ENCODE results near the gene TAOK1. TPM values are rescaled to one million over a fixed set of nuclear protein-coding genes. Genes with fewer than 3 reads are reported as not detected.

Gene TAOK1
- total RNA-seq, 1 donor from 2014 or later, result 89.1 TPM

DNA sequence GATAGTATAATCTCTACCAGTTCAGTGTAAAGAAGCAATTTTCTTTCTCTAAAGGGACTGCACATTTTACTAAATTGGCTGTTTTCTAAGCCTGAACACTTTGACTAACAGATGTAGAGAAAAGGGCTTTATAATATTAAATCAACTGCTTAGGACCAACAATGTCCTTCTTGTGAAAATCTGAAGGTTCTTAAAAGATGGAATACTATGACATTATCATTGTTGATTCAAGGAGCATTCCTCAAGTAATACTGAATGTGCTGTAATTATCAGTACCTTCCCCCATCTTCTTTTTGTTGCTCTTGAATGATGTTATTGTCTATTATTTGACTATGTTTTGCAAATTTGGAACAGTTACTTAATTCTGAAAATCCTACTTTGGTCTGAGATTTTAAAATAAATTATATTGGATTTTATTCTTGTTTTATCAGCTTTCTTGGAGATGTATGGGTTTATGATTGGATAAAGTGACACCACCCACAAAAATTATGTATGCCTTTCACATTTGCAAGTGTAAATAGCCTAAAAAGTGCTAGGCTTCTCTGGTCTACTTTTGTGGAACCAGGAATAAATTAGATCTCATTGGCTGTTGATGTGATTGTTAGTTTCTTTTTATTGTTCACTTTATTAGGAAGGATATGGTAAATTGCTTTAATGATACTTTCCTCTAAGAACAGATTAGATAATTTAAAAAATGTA, 53.0 kb downstream of the TAOK1 start:
- H3K27me3 Mint-ChIP-seq, result no peaks in the 10 kb centered on the region

DNA sequence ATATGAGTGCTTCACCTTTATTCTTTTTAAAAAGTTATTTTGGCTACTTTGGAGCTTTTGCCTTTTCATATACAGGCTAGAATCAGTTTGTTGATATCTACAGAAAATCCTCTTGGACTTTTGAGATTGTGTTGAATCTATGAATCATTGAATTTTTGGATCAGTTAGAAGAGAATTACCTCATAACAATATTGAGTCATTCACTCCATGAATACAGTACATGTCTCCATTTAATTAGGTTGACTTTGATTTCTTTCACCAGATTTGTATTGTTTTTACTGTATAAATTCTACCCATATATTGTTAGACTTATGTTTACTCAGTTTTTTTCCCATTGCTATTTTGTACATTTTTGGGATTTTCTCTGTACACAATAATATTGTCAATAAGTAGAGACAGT, 54.4 kb downstream of the TAOK1 start:
- Mint-ChIP-seq H3K9me3 (ENCODE audit: low read depth) (no peaks in the 10 kb centered on the region), H3K36me3 (ENCODE audit: insufficient read depth) (peaks cover 9% of the 10 kb centered on the region), H3K4me1 (ENCODE audit: low read depth) (peaks cover 21% of the 10 kb centered on the region), H3K27me3 (no peaks in the 10 kb centered on the region), H3K4me3 (ENCODE audit: low read depth) (no peak overlapping the region), H3K27ac (no peak overlapping the region)
- DNase-seq (ENCODE audit: low spot score, unreplicated experiment), result no peak
- TF ChIP-seq, protein P1, sequence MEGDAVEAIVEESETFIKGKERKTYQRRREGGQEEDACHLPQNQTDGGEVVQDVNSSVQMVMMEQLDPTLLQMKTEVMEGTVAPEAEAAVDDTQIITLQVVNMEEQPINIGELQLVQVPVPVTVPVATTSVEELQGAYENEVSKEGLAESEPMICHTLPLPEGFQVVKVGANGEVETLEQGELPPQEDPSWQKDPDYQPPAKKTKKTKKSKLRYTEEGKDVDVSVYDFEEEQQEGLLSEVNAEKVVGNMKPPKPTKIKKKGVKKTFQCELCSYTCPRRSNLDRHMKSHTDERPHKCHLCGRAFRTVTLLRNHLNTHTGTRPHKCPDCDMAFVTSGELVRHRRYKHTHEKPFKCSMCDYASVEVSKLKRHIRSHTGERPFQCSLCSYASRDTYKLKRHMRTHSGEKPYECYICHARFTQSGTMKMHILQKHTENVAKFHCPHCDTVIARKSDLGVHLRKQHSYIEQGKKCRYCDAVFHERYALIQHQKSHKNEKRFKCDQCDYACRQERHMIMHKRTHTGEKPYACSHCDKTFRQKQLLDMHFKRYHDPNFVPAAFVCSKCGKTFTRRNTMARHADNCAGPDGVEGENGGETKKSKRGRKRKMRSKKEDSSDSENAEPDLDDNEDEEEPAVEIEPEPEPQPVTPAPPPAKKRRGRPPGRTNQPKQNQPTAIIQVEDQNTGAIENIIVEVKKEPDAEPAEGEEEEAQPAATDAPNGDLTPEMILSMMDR (IDR thresholded peaks at IDR 0.05; ENCODE audit: unreplicated experiment), result no peak

More for the DNA sequence above, 53.0 kb downstream of the TAOK1 start:
- Mint-ChIP-seq H3K36me3 (ENCODE audit: insufficient read depth) (peaks cover 9% of the 10 kb centered on the region), H3K9me3 (ENCODE audit: low read depth) (no peaks in the 10 kb centered on the region), H3K27ac (peak overlapping the region; percentile 85), H3K4me3 (ENCODE audit: low read depth) (no peak overlapping the region), H3K4me1 (ENCODE audit: low read depth) (peaks cover 16% of the 10 kb centered on the region)
- no peak for DNase-seq (ENCODE audit: low spot score, unreplicated experiment)
- TF ChIP-seq, protein P1 (IDR thresholded peaks at IDR 0.05; ENCODE audit: unreplicated experiment), result no peak

DNA sequence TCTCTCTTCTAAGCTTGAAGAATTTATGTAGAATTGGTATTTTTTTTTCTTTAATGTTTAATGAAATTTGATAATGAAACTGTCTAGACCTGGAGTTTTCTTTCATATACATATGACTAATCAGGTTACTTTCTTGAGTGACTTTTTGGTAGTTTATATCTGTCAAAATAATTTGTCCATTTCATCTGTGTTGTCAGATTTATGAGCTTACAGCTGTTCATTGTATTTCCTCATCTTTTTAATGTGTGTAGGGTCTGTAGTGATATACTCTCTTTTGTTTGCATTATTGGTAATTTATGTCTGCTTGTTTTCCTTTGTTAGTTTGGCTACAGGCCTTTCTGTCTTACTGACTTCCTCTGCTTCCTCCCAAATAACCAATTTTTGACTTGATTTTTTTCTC, 55.7 kb downstream of the TAOK1 start:
- TF ChIP-seq, protein P1 (IDR thresholded peaks at IDR 0.05; ENCODE audit: unreplicated experiment), result no peak

DNA sequence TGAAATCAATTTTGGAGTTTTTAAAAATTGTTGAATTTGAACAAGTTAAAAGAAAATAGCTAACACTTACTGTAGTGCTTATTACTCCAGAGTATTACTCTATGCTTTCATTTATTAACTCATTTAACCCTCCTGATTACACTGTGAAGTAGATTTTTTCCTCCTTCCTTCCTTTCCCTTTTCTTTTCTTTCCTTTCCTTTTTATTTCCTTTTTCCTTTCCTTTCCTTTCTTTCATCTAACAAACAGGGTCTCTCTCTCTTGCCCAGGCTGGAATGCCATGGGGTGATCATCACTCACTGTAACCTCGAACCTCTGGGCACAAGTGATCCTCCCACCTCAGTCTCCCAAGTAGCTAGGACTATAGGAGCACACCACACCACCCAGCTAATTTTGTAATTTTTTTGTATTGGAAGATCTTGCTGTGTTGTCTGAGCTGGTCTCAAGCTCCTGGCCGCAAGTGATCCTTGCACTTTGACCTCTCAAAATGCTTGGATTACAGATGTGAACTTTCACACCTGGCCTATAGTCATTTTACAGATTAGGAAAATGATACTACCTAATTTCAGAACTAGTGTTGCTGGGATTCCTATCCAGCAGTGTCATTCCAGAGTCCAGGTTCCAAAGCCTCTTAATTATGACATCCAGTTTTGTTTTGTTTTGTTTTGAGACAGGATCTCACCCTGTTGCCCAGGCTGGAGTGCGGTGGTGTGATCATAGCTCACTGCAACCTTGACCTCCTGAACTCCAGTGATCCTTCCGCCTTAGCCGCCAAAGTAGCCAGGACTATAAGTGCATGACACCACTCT, 59.9 kb downstream of the TAOK1 start:
- DNase-seq (ENCODE audit: low spot score, unreplicated experiment), result no peak
- Mint-ChIP-seq H3K27ac (peak overlapping the region; percentile 4), H3K4me3 (ENCODE audit: low read depth) (no peak overlapping the region), H3K9me3 (ENCODE audit: low read depth) (peaks cover 2% of the 10 kb centered on the region), H3K27me3 (no peaks in the 10 kb centered on the region), H3K36me3 (ENCODE audit: insufficient read depth) (peaks cover 32% of the 10 kb centered on the region), H3K4me1 (ENCODE audit: low read depth) (peaks cover 24% of the 10 kb centered on the region)
- TF ChIP-seq, protein P1 (IDR thresholded peaks at IDR 0.05; ENCODE audit: unreplicated experiment), result no peak

More for the DNA sequence above, 55.7 kb downstream of the TAOK1 start:
- Mint-ChIP-seq H3K27me3 (no peaks in the 10 kb centered on the region), H3K27ac (peak overlapping the region; percentile 80), H3K4me3 (ENCODE audit: low read depth) (no peak overlapping the region), H3K36me3 (ENCODE audit: insufficient read depth) (peaks cover 8% of the 10 kb centered on the region), H3K9me3 (ENCODE audit: low read depth) (no peaks in the 10 kb centered on the region), H3K4me1 (ENCODE audit: low read depth) (peaks cover 26% of the 10 kb centered on the region)
- no peak for DNase-seq (ENCODE audit: low spot score, unreplicated experiment)

DNA sequence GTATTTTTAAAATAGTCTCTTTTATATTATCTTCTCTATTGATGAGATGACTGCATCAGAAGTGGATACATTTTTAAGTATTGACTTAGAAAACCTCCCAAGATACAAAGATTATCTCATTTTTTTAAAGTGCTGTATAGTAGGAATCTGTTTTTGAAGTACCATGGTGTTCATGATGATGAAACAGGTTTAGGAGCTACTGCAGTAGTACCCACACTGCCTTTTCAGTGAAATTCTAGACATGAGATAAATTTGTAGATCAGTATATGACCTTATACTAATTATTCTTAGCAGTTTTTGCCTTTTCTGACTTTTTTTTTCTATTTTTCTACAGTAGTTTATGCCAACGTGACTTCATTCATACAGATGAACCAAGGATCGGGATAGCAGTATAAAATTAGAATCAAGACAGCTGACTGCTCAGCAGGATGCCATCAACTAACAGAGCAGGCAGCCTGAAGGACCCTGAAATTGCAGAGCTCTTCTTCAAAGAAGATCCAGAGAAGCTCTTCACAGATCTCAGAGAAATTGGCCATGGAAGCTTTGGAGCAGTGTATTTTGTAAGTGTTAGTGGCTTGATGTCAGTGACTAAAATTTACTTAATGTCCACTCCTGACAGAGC, 61.1 kb downstream of the TAOK1 start:
- Mint-ChIP-seq H3K4me3 (ENCODE audit: low read depth) (no peak overlapping the region), H3K27me3 (no peaks in the 10 kb centered on the region), H3K36me3 (ENCODE audit: insufficient read depth) (peaks cover 37% of the 10 kb centered on the region), H3K4me1 (ENCODE audit: low read depth) (peaks cover 15% of the 10 kb centered on the region), H3K9me3 (ENCODE audit: low read depth) (peaks cover 2% of the 10 kb centered on the region), H3K27ac (peak overlapping the region; percentile 9)
- TF ChIP-seq, protein P1 (IDR thresholded peaks at IDR 0.05; ENCODE audit: unreplicated experiment), result no peak
- no peak for DNase-seq (ENCODE audit: low spot score, unreplicated experiment)

Data from progenitor cell of endocrine pancreas (in vitro differentiated cells).